ENCODE data around the gene AADAT.

The AADAT gene

GRCh38 chr4:170025523-170026252, 64.1 kb downstream of the AADAT start:
- no peak for TF ChIP-seq FOXM1 (IDR thresholded peaks at IDR 0.05; ENCODE audit: borderline replicate concordance, low read depth)
- no peak for TF ChIP-seq YY1 (IDR thresholded peaks at IDR 0.05; ENCODE audit: low read depth)
- no peak for TF ChIP-seq NFIC (IDR thresholded peaks at IDR 0.05)
- no peak for TF ChIP-seq TCF12 (IDR thresholded peaks at IDR 0.05; ENCODE audit: low read depth)
- TF ChIP-seq ZBTB7A (IDR thresholded peaks at IDR 0.05; ENCODE audit: low read depth): no peak
- no peak for TF ChIP-seq CEBPB (IDR thresholded peaks at IDR 0.05)
- TF ChIP-seq USF1 (IDR thresholded peaks at IDR 0.05): no peak
- TF ChIP-seq EGR1 (IDR thresholded peaks at IDR 0.05): no peak
- no peak for TF ChIP-seq REST (IDR thresholded peaks at IDR 0.05; ENCODE audit: low read depth)

- TF ChIP-seq ZBTB7A (IDR thresholded peaks at IDR 0.05; ENCODE audit: low read depth): no peak
- no peak for TF ChIP-seq CREB1 (IDR thresholded peaks at IDR 0.05; ENCODE audit: low read depth)
- TF ChIP-seq YY1 (IDR thresholded peaks at IDR 0.05; ENCODE audit: low read depth): no peak
- TF ChIP-seq EP300 (IDR thresholded peaks at IDR 0.05; ENCODE audit: borderline replicate concordance): no peak
- TF ChIP-seq MAX (IDR thresholded peaks at IDR 0.05): no peak
- TF ChIP-seq REST (IDR thresholded peaks at IDR 0.05; ENCODE audit: low read depth): no peak
- TF ChIP-seq CEBPB (IDR thresholded peaks at IDR 0.05): no peak
- TF ChIP-seq TAF1 (IDR thresholded peaks at IDR 0.05; ENCODE audit: low read depth): no peak
- TF ChIP-seq FOXM1 (IDR thresholded peaks at IDR 0.05; ENCODE audit: borderline replicate concordance, low read depth): no peak
- TF ChIP-seq TEAD4 (IDR thresholded peaks at IDR 0.05): no peak
- TF ChIP-seq USF1 (IDR thresholded peaks at IDR 0.05): no peak
- no peak for TF ChIP-seq EGR1 (IDR thresholded peaks at IDR 0.05)
- TF ChIP-seq NFIC (IDR thresholded peaks at IDR 0.05): no peak
Measured at GRCh38 chr4:170022211-170022610, 67.5 kb downstream of the AADAT start.

GRCh38 chr4:170017252-170017651, 72.5 kb downstream of the AADAT start:
- TF ChIP-seq TEAD4 (IDR thresholded peaks at IDR 0.05): no peak
- TF ChIP-seq TCF12 (IDR thresholded peaks at IDR 0.05; ENCODE audit: low read depth): no peak
- TF ChIP-seq NFIC (IDR thresholded peaks at IDR 0.05): no peak
- no peak for TF ChIP-seq MAX (IDR thresholded peaks at IDR 0.05)
- no peak for TF ChIP-seq RAD21 (IDR thresholded peaks at IDR 0.05; ENCODE audit: low read depth)
- TF ChIP-seq YY1 (IDR thresholded peaks at IDR 0.05; ENCODE audit: low read depth): no peak
- no peak for TF ChIP-seq ZBTB7A (IDR thresholded peaks at IDR 0.05; ENCODE audit: low read depth)
- TF ChIP-seq TAF1 (IDR thresholded peaks at IDR 0.05; ENCODE audit: low read depth): no peak
- no peak for TF ChIP-seq REST (IDR thresholded peaks at IDR 0.05; ENCODE audit: low read depth)
- no peak for TF ChIP-seq EP300 (IDR thresholded peaks at IDR 0.05; ENCODE audit: borderline replicate concordance)
- TF ChIP-seq FOXM1 (IDR thresholded peaks at IDR 0.05; ENCODE audit: borderline replicate concordance, low read depth): no peak
- TF ChIP-seq CEBPB (IDR thresholded peaks at IDR 0.05): no peak

- no peak for TF ChIP-seq NFIC (IDR thresholded peaks at IDR 0.05)
- TF ChIP-seq CEBPB (IDR thresholded peaks at IDR 0.05): no peak
- TF ChIP-seq YY1 (IDR thresholded peaks at IDR 0.05; ENCODE audit: low read depth): no peak
- TF ChIP-seq USF1 (IDR thresholded peaks at IDR 0.05): no peak
- no peak for TF ChIP-seq TAF1 (IDR thresholded peaks at IDR 0.05; ENCODE audit: low read depth)
- TF ChIP-seq TEAD4 (IDR thresholded peaks at IDR 0.05): no peak
- TF ChIP-seq TCF12 (IDR thresholded peaks at IDR 0.05; ENCODE audit: low read depth): no peak
- TF ChIP-seq EP300 (IDR thresholded peaks at IDR 0.05; ENCODE audit: borderline replicate concordance): no peak
- no peak for TF ChIP-seq MAX (IDR thresholded peaks at IDR 0.05)
- TF ChIP-seq REST (IDR thresholded peaks at IDR 0.05; ENCODE audit: low read depth): no peak
- no peak for TF ChIP-seq FOXM1 (IDR thresholded peaks at IDR 0.05; ENCODE audit: borderline replicate concordance, low read depth)
- TF ChIP-seq ZBTB7A (IDR thresholded peaks at IDR 0.05; ENCODE audit: low read depth): no peak
- no peak for TF ChIP-seq EGR1 (IDR thresholded peaks at IDR 0.05)
- TF ChIP-seq RAD21 (IDR thresholded peaks at IDR 0.05; ENCODE audit: low read depth): no peak
- TF ChIP-seq CREB1 (IDR thresholded peaks at IDR 0.05; ENCODE audit: low read depth): no peak
Measured at GRCh38 chr4:170015285-170015684, 74.5 kb downstream of the AADAT start.
